Measurements from ENCODE around the gene TXNDC5.

GRCh38 chr6:7902867-7903266 is 7.7 kb downstream of the TXNDC5 start:
- TF ChIP-seq HDAC2 (CRISPR knock-in tag; IDR thresholded peaks at IDR 0.05) (no peak), ZNF18 (CRISPR knock-in tag; IDR thresholded peaks at IDR 0.05; ENCODE audit: insufficient replicate concordance) (no peak), CTCF (CRISPR knock-in tag; IDR thresholded peaks at IDR 0.05) (no peak), AKAP8 (CRISPR knock-in tag; IDR thresholded peaks at IDR 0.05) (no peak), HMG20A (CRISPR knock-in tag; IDR thresholded peaks at IDR 0.05; ENCODE audit: borderline replicate concordance) (no peak), MNT (IDR thresholded peaks at IDR 0.05) (no peak), ZNF232 (CRISPR knock-in tag; IDR thresholded peaks at IDR 0.05; ENCODE audit: borderline replicate concordance) (no peak), SKIL (CRISPR knock-in tag; IDR thresholded peaks at IDR 0.05; ENCODE audit: borderline replicate concordance) (no peak), PREB (CRISPR knock-in tag; IDR thresholded peaks at IDR 0.05) (no peak)
- TF ChIP-seq, protein P1, sequence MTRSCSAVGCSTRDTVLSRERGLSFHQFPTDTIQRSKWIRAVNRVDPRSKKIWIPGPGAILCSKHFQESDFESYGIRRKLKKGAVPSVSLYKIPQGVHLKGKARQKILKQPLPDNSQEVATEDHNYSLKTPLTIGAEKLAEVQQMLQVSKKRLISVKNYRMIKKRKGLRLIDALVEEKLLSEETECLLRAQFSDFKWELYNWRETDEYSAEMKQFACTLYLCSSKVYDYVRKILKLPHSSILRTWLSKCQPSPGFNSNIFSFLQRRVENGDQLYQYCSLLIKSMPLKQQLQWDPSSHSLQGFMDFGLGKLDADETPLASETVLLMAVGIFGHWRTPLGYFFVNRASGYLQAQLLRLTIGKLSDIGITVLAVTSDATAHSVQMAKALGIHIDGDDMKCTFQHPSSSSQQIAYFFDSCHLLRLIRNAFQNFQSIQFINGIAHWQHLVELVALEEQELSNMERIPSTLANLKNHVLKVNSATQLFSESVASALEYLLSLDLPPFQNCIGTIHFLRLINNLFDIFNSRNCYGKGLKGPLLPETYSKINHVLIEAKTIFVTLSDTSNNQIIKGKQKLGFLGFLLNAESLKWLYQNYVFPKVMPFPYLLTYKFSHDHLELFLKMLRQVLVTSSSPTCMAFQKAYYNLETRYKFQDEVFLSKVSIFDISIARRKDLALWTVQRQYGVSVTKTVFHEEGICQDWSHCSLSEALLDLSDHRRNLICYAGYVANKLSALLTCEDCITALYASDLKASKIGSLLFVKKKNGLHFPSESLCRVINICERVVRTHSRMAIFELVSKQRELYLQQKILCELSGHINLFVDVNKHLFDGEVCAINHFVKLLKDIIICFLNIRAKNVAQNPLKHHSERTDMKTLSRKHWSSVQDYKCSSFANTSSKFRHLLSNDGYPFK (CRISPR knock-in tag; IDR thresholded peaks at IDR 0.05; ENCODE audit: borderline replicate concordance): no peak
- TF ChIP-seq, protein P2, sequence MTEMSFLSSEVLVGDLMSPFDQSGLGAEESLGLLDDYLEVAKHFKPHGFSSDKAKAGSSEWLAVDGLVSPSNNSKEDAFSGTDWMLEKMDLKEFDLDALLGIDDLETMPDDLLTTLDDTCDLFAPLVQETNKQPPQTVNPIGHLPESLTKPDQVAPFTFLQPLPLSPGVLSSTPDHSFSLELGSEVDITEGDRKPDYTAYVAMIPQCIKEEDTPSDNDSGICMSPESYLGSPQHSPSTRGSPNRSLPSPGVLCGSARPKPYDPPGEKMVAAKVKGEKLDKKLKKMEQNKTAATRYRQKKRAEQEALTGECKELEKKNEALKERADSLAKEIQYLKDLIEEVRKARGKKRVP (CRISPR knock-in tag; IDR thresholded peaks at IDR 0.05): no peak

All from HepG2 (cell line).